HepG2 (cell line): Measurements from ENCODE around the gene RPSA. TPM values are rescaled to one million over a fixed set of nuclear protein-coding genes. Genes with fewer than 3 reads are reported as not detected.

Experiments used
- ATAC-seq: fragments of 200-7000 bp; cut with Tn5 transposase; 3 replicates; pipeline ENCODE4 v1.9.1; 2020; ENCODE audit warnings: mild to moderate bottlenecking, moderate library complexity
- BruUV-seq: library from RNA; stranded (reverse); fragments of 400-500 nt; replicated peaks from 2 replicates; lab custom pipeline; 2021; lab: Mats Ljungman, UMichigan
- CTCF ChIA-PET: fragments of 300-600 bp; formaldehyde crosslinking; extraction: SDS; loops from one replicate; lab custom pipeline; 2021; ENCODE audit warnings: low total read pairs, inconsistent platforms, low intra/inter-chr PET ratio; lab: Yijun Ruan, JAX
- POLR2A ChIA-PET: fragments of 350-600 bp; sonication (Branson Sonifier 250); formaldehyde crosslinking; loops from one replicate; lab custom pipeline; 2020; ENCODE audit warnings: antibody characterized with exemption, inconsistent platforms; lab: Yijun Ruan, JAX
- DNase-seq: peaks from one replicate; pipeline ENCODE4 v3.0.0-alpha.2; 2015; ENCODE audit warnings: low spot score
- FAIRE-seq: peaks from 3 replicates; lab custom pipeline; 2011; peaks lifted over from hg19 to GRCh38; lab: Jason Lieb, UNC
- H2AFZ ChIP-seq: one replicate; pipeline ENCODE4 v1.6.1; 2011; ENCODE audit warnings: low read length, inconsistent platforms
- H3K27ac ChIP-seq: fragments of 300-600 bp; 3 replicates; pipeline ENCODE4 v1.8.0; 2011; ENCODE audit warnings: mixed run types, mild to moderate bottlenecking, mixed read lengths, low read length, inconsistent platforms; ENCODE audit not compliant: insufficient read depth; ENCODE audit errors: extremely low read length
- H3K27me3 ChIP-seq, 2 experiments: fragments of 200-600 bp in 1 of 2; 2 replicates in 1 of 2; 3 replicates in 1 of 2; pipeline versions ENCODE4 v1.6.0 to v1.8.0; 2011; ENCODE audit warnings: low read length in 2 of 2, mild to moderate bottlenecking in 2 of 2, moderate library complexity in 2 of 2, inconsistent platforms in 1 of 2; ENCODE audit not compliant: insufficient read depth in 2 of 2, control insufficient read depth in 1 of 2
- H3K36me3 ChIP-seq, 2 experiments: fragments of 200-600 bp in 1 of 2; replicated peaks in 1 of 2; 2 replicates in 1 of 2; 3 replicates in 1 of 2; pipeline versions ENCODE4 v1.5.1 to v1.8.0; 2011; ENCODE audit warnings: low read length in 2 of 2, inconsistent platforms in 1 of 2; ENCODE audit not compliant: insufficient read depth in 2 of 2, control insufficient read depth in 1 of 2
- H3K4me1 ChIP-seq: 2 replicates; pipeline ENCODE4 v1.5.1; 2012; ENCODE audit warnings: low read length, inconsistent platforms; ENCODE audit not compliant: insufficient read depth
- H3K4me2 ChIP-seq: 2 replicates; pipeline ENCODE4 v1.6.0; 2011; ENCODE audit warnings: low read depth, low read length, inconsistent platforms
- H3K4me3 ChIP-seq, 3 experiments: fragments of 200-600 bp in 1 of 3; sonication (generic), shearing (Covaris generic) in 1 of 3; replicated peaks in 1 of 3; 2 replicates each; pipeline ENCODE4 v1.5.1; 2011 to 2016; ENCODE audit warnings: low read length in 3 of 3, inconsistent platforms in 2 of 3, low read depth in 2 of 3, mild to moderate bottlenecking in 2 of 3, control low read depth in 1 of 3, mixed read lengths in 1 of 3; ENCODE audit not compliant: insufficient read depth in 1 of 3
- H3K79me2 ChIP-seq: one replicate; pipeline ENCODE4 v1.6.1; 2011; ENCODE audit warnings: low read length, inconsistent platforms; ENCODE audit not compliant: insufficient read depth
- H3K9ac ChIP-seq: 2 replicates; pipeline ENCODE4 v1.6.0; 2011; ENCODE audit warnings: mild to moderate bottlenecking, low read depth, low read length, inconsistent platforms; ENCODE audit not compliant: insufficient read depth
- H3K9me3 ChIP-seq: 2 replicates; pipeline ENCODE4 v1.5.1; 2012; ENCODE audit warnings: mild to moderate bottlenecking, low read length
- H4K20me1 ChIP-seq: 2 replicates; pipeline ENCODE4 v1.6.0; 2011; ENCODE audit warnings: inconsistent platforms, mild to moderate bottlenecking, low read length, moderate library complexity; ENCODE audit not compliant: insufficient read depth
- ASH2L ChIP-seq: fragments of 300-600, 200-600 bp; sonication (generic); IDR thresholded peaks from 2 replicates; pipeline ENCODE4 v1.7.0; 2017; ENCODE audit warnings: low read depth, mild to moderate bottlenecking, moderate library complexity, mixed read lengths, low read length; ENCODE audit not compliant: insufficient read length
- DR1 ChIP-seq: sonication (generic); formaldehyde crosslinking; IDR thresholded peaks from 2 replicates; pipeline ENCODE4 v1.8.0; 2021; ENCODE audit warnings: mild to moderate bottlenecking, missing genetic modification reagents, inconsistent platforms
- GATAD2A ChIP-seq: IDR thresholded peaks from 2 replicates; pipeline ENCODE4 v1.6.1; 2016
- HIVEP1 ChIP-seq: sonication (generic); formaldehyde crosslinking; IDR thresholded peaks from 2 replicates; pipeline ENCODE4 v1.4.0; 2020; ENCODE audit warnings: mild to moderate bottlenecking, missing genetic modification reagents
- JDP2 ChIP-seq: sonication (generic); formaldehyde crosslinking; IDR thresholded peaks from 2 replicates; pipeline ENCODE4 v1.8.1; 2022; ENCODE audit warnings: missing genetic modification reagents, borderline replicate concordance
- MAFF ChIP-seq: IDR thresholded peaks from 2 replicates; pipeline ENCODE4 v1.6.1; 2011; ENCODE audit warnings: low read depth, low read length, improper control_type of control experiment
- PAWR ChIP-seq: sonication (generic); formaldehyde crosslinking; IDR thresholded peaks from 2 replicates; pipeline ENCODE4 v1.4.0; 2020; ENCODE audit warnings: missing genetic modification reagents, mild to moderate bottlenecking, borderline replicate concordance
- PRMT3 ChIP-seq: sonication (generic); formaldehyde crosslinking; IDR thresholded peaks from 2 replicates; pipeline ENCODE4 v1.8.1; 2022; ENCODE audit warnings: low read depth, mild to moderate bottlenecking, moderate library complexity, missing genetic modification reagents, borderline replicate concordance
- SNAPC2 ChIP-seq: sonication (generic); formaldehyde crosslinking; IDR thresholded peaks from 2 replicates; pipeline ENCODE4 v1.8.1; 2022; ENCODE audit warnings: mild to moderate bottlenecking, missing genetic modification reagents
- YY1 ChIP-seq: IDR thresholded peaks from 2 replicates; pipeline ENCODE4 v1.6.1; 2011; ENCODE audit warnings: low read length, low read depth, moderate library complexity, mild to moderate bottlenecking; ENCODE audit not compliant: insufficient read depth, insufficient replicate concordance
- ZBTB21 ChIP-seq: sonication (generic); formaldehyde crosslinking; IDR thresholded peaks from 2 replicates; pipeline ENCODE4 v1.4.0; 2020; ENCODE audit warnings: missing genetic modification reagents
- ZNF143 ChIP-seq: sonication (generic); formaldehyde crosslinking; IDR thresholded peaks from 2 replicates; pipeline ENCODE4 v1.4.0; 2020; ENCODE audit warnings: missing genetic modification reagents
- ZNF30 ChIP-seq: sonication (generic); formaldehyde crosslinking; IDR thresholded peaks from 2 replicates; pipeline ENCODE4 v1.5.0; 2020; ENCODE audit warnings: mild to moderate bottlenecking, missing genetic modification reagents
- WGBS: methylation state at CpG from one replicate; pipeline ENCODE4 v1.1.6; 2017; ENCODE audit warnings: low lambda C conversion rate; 5-methylcytosine and 5-hydroxymethylcytosine counted together
- in situ Hi-C: cut with HindIII; loops from 2 replicates; pipeline ENCODE4 v1.10.0; 2017; ENCODE audit warnings: low pct_unique_long_range_greater_than_20kb; ENCODE audit not compliant: extremely low pct_ligation_motif_present
- intact Hi-C: fragments of 100-400 bp; cut with micrococcal nuclease; formaldehyde crosslinking; loops from one replicate; pipeline ENCODE4 v1.10.0; 2022; ENCODE audit not compliant: unreplicated experiment
- polyA plus RNA-seq, 8 experiments: library from polyadenylated mRNA; depleted of rRNA in 3 of 8; stranded (reverse) in 7 of 8; unstranded in 1 of 8; fragments of >200 nt; fragmentation: Illumina TruSeq in 4 of 8; extraction: Trizol in 4 of 8; gene quantifications; 2 replicates each; pipeline versions ENCODE4 v1.2.1 to v1.2.3, GENCODE V29; 2011 to 2016; ENCODE audit warnings: low read depth in 4 of 8, missing spikeins in 1 of 8, mixed read lengths in 1 of 8; ENCODE audit not compliant: insufficient read depth in 1 of 8
- total RNA-seq, 5 experiments: library from RNA; depleted of rRNA; stranded (reverse); fragments of >200 nt; fragmentation: Illumina TruSeq; extraction: Trizol; gene quantifications; 2 replicates each; pipeline ENCODE4 v1.2.3, GENCODE V29; 2016; ENCODE audit warnings: low read depth in 1 of 5
- TF ChIP-seq, protein P1 (sequence below): sonication (generic); formaldehyde crosslinking; IDR thresholded peaks from 2 replicates; pipeline ENCODE4 v1.5.0; 2020; ENCODE audit warnings: mild to moderate bottlenecking, missing genetic modification reagents
- TF ChIP-seq, protein P2 (sequence below): sonication (generic); formaldehyde crosslinking; IDR thresholded peaks from 2 replicates; pipeline ENCODE4 v1.4.0; 2020; ENCODE audit warnings: missing genetic modification reagents, borderline replicate concordance

Gene RPSA
- total and polyA plus RNA-seq, 2 of the 13 experiments (the other 11 are each of a cell fraction or from before 2014, with no cell fraction given) = 1,683 to 3,226 TPM

DNA sequence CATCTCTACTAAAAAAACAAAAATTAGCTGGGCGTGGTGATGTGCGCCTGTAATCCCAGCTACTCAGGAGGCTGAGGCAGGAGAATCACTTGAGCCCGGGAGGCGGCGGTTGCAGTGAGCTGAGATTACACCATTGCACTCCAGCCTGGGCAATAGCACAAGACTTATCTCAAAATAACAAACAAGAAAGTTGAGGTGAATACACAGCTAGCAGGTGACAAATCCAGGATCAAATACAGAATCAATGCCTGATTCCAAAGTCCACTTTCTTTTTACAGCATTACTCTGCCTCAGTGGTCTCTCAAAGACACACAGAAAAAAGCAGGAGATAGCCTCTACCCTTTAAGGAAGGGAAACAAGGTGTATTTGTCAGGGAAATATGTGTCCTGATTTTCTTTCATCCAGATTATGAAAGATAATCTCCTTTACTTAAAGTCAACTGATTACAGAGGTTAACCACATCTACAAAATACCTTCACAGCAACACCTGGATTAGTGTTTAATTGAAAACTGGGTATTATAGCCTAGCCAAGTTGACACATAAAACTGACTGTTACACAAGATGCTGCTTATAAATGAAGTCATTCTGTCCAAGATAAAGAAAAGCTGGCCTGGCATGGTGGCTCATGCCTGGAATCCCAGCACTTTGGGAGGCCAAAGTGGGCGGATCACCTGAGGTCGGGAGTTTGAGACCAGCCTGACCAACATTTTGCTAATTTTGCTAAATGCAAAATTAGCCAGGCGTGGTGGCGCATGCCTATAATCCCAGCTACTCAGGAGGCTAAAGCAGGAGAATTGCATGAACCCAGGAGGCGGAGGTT is 27.4 kb upstream of the RPSA start (continued):
- TF ChIP-seq, protein P1, sequence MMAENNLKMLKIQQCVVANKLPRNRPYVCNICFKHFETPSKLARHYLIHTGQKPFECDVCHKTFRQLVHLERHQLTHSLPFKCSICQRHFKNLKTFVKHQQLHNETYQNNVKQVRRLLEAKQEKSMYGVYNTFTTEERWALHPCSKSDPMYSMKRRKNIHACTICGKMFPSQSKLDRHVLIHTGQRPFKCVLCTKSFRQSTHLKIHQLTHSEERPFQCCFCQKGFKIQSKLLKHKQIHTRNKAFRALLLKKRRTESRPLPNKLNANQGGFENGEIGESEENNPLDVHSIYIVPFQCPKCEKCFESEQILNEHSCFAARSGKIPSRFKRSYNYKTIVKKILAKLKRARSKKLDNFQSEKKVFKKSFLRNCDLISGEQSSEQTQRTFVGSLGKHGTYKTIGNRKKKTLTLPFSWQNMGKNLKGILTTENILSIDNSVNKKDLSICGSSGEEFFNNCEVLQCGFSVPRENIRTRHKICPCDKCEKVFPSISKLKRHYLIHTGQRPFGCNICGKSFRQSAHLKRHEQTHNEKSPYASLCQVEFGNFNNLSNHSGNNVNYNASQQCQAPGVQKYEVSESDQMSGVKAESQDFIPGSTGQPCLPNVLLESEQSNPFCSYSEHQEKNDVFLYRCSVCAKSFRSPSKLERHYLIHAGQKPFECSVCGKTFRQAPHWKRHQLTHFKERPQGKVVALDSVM (CRISPR knock-in tag) = peak; percentile 71
- TF ChIP-seq GATAD2A (peak; percentile 30; the same call in 1 of the 2 replicates), JDP2 (no peak)
- TF ChIP-seq, all 625 proteins: peak for 7

DNA sequence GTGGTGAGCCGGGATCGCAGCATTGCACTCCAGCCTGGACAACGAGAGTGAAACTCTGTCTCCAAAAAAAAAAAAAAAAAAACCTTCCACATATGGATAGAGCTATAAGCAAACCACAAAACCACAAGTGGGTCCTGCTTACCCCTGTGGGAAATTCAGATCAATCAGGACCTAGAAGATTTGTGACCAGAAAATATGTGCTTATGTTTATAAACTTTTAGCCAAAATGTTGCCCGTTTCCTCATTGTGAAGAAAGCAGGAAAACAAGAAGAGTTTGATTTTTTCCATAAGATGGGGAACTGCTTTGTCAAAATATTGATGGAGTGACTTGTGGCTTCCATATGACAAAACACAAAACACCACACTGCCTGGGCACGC is 26.8 kb upstream of the RPSA start:
- Histone ChIP-seq H3K4me3 (no peak overlapping the region), H3K36me3 (no peaks in the 10 kb centered on the region), H2AFZ (no peak overlapping the region), H3K4me2 (no peak overlapping the region), H3K27ac (no peak overlapping the region), H3K9ac (no peak overlapping the region), H3K4me1 (peaks cover 26% of the 10 kb centered on the region), H3K79me2 (peaks cover 8% of the 10 kb centered on the region), H3K9me3 (no peaks in the 10 kb centered on the region), H4K20me1 (peaks cover 3% of the 10 kb centered on the region; the same call in 1 of the 2 replicates), H3K27me3 (0 out of 5 replicates have a peak, but pooled peaks cover 0 to 1% of the 10 kb centered on the region in 2 experiments)
- ATAC-seq (no peak), DNase-seq (no peak), FAIRE-seq (no peak)
- WGBS = 66% methylated on average over 5 of the region's 5 CpGs
- ChIA-PET CTCF (no interaction called here), POLR2A (no interaction called here)
- in situ Hi-C loops = loop anchor here (10.0 kb wide), 1 partner anchor 195 kb away; no protein-coding TSS in a partner anchor
- intact Hi-C loops = loop anchor here (2.0 kb wide), 1 partner anchor 63 kb away; no protein-coding TSS in a partner anchor
- BruUV-seq = no TSS peak
- no peak for TF ChIP-seq SNAPC2
- TF ChIP-seq ZNF30 = no peak
- TF ChIP-seq PRMT3 (CRISPR knock-in tag) = no peak
- no peak for TF ChIP-seq ZBTB21 (CRISPR knock-in tag)
- no peak for TF ChIP-seq MAFF
- no peak for TF ChIP-seq HIVEP1 (CRISPR knock-in tag)
- TF ChIP-seq ASH2L = no peak
- TF ChIP-seq DR1 = no peak
- no peak for TF ChIP-seq PAWR (CRISPR knock-in tag)
- TF ChIP-seq, protein P2, sequence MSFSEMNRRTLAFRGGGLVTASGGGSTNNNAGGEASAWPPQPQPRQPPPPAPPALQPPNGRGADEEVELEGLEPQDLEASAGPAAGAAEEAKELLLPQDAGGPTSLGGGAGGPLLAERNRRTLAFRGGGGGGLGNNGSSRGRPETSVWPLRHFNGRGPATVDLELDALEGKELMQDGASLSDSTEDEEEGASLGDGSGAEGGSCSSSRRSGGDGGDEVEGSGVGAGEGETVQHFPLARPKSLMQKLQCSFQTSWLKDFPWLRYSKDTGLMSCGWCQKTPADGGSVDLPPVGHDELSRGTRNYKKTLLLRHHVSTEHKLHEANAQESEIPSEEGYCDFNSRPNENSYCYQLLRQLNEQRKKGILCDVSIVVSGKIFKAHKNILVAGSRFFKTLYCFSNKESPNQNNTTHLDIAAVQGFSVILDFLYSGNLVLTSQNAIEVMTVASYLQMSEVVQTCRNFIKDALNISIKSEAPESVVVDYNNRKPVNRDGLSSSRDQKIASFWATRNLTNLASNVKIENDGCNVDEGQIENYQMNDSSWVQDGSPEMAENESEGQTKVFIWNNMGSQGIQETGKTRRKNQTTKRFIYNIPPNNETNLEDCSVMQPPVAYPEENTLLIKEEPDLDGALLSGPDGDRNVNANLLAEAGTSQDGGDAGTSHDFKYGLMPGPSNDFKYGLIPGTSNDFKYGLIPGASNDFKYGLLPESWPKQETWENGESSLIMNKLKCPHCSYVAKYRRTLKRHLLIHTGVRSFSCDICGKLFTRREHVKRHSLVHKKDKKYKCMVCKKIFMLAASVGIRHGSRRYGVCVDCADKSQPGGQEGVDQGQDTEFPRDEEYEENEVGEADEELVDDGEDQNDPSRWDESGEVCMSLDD (CRISPR knock-in tag) = no peak
- no peak for TF ChIP-seq YY1
- no peak for TF ChIP-seq ZNF143 (CRISPR knock-in tag)
